Measurements from ENCODE around the gene GPSM1.

GRCh38 chr9:136283291-136284235, 43.8 kb upstream of the GPSM1 start:
- no peak for TF ChIP-seq EZH2 (IDR thresholded peaks at IDR 0.05)
- TF ChIP-seq POLR2AphosphoS5 (IDR thresholded peaks at IDR 0.05; ENCODE audit: borderline replicate concordance, low read depth, low read length), result no peak
